ENCODE results near the gene COX7B2.

DNA sequence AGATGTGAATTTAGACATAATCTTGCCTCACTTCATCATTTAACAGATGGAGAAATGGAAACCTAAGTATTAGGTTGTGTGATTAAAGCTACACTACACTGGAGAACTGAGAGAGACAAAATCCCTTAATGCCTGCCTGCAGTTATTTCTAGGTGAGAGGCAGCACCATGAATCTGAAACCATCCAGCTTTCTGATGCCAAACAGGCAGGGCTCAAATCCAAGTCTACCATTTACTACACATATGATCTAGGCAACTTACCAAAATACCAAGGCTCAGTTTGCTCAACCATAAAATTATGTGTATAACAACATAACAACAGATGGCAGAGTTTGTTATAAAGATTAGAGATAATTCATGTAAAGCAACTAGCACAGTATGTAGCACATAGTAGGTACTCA lies 45.6 kb upstream of the COX7B2 start:
- TF ChIP-seq CTCF (IDR thresholded peaks at IDR 0.05) (no peak), EZH2 (IDR thresholded peaks at IDR 0.05; ENCODE audit: borderline replicate concordance, insufficient read depth, low read depth, low read length, poor library complexity, severe bottlenecking) (no peak)

Measured in B cell (primary cell).